HEK293 (cell line): ENCODE results near the gene AGMO.

Source experiments
- CTCF ChIA-PET: fragments of 350-600 bp; formaldehyde crosslinking; extraction: SDS; loops from one replicate; lab custom pipeline; 2021; ENCODE audit warnings: antibody characterized with exemption; lab: Yijun Ruan, JAX
- POLR2A ChIA-PET: fragments of 300-600 bp; formaldehyde crosslinking; extraction: SDS; loops from one replicate; lab custom pipeline; 2020; ENCODE audit warnings: antibody characterized with exemption, inconsistent platforms; lab: Yijun Ruan, JAX
- H3K27ac ChIP-seq: fragments of 200-500 bp; sonication (Bioruptor generic); 2 replicates; pipeline ENCODE4 v1.5.1; 2014; ENCODE audit warnings: low read depth, low read length, control low read depth, inconsistent platforms; ENCODE audit errors: extremely low read depth
- H3K36me3 ChIP-seq, 2 experiments: fragments of 200-500 bp in 1 of 2; sonication (Bioruptor generic) in 1 of 2; 1 replicate in 1 of 2; 2 replicates in 1 of 2; pipeline ENCODE4 v1.5.1; 2014 to 2017; ENCODE audit warnings: inconsistent platforms in 2 of 2, low read length in 2 of 2; ENCODE audit not compliant: control insufficient read depth in 2 of 2, insufficient read depth in 1 of 2
- H3K4me1 ChIP-seq: fragments of 200-500 bp; sonication (Bioruptor generic); 2 replicates; pipeline ENCODE4 v1.5.1; 2014; ENCODE audit warnings: mild to moderate bottlenecking, low read length, inconsistent platforms; ENCODE audit not compliant: control insufficient read depth, insufficient read depth
- H3K4me3 ChIP-seq: 2 replicates; pipeline ENCODE4 v1.5.1; 2011; ENCODE audit warnings: low read depth, mild to moderate bottlenecking, control low read depth, low read length, moderate library complexity
- H3K9me3 ChIP-seq: fragments of 200-500 bp; sonication (Bioruptor generic); 2 replicates; pipeline ENCODE4 v1.5.1; 2014; ENCODE audit warnings: low read depth, low read length, inconsistent platforms; ENCODE audit not compliant: control insufficient read depth, insufficient read depth
- ZBTB1 ChIP-seq: fragments of 450-650 bp; formaldehyde crosslinking; IDR thresholded peaks from 2 replicates; pipeline ENCODE4 v1.5.1; 2016; ENCODE audit warnings: missing biosample characterization, missing genetic modification characterization
- ZNF175 ChIP-seq: fragments of 450-650 bp; formaldehyde crosslinking; IDR thresholded peaks from 2 replicates; pipeline ENCODE4 v1.5.1; 2016; ENCODE audit warnings: missing biosample characterization, missing genetic modification characterization
- ZNF324 ChIP-seq: fragments of 450-650 bp; formaldehyde crosslinking; IDR thresholded peaks from 2 replicates; pipeline ENCODE4 v1.5.1; 2016; ENCODE audit warnings: missing biosample characterization, missing genetic modification characterization
- ZNF335 ChIP-seq: fragments of 450-650 bp; formaldehyde crosslinking; conservative IDR thresholded peaks from 2 replicates; pipeline ENCODE4 v1.5.1; 2016; ENCODE audit warnings: missing biosample characterization, missing genetic modification characterization
- ZNF394 ChIP-seq: fragments of 450-650 bp; formaldehyde crosslinking; IDR thresholded peaks from 2 replicates; pipeline ENCODE4 v1.5.1; 2016; ENCODE audit warnings: missing biosample characterization, missing genetic modification characterization, mild to moderate bottlenecking, moderate library complexity, borderline replicate concordance
- ZNF548 ChIP-seq: fragments of 450-650 bp; formaldehyde crosslinking; IDR thresholded peaks from 2 replicates; pipeline ENCODE4 v1.5.1; 2016; ENCODE audit warnings: missing biosample characterization, missing genetic modification characterization
- ZNF561 ChIP-seq: fragments of 450-650 bp; IDR thresholded peaks from 2 replicates; pipeline ENCODE4 v1.5.1; 2018; ENCODE audit warnings: missing biosample characterization, missing genetic modification characterization, borderline replicate concordance
- ZNF658 ChIP-seq: fragments of 450-650 bp; formaldehyde crosslinking; IDR thresholded peaks from 2 replicates; pipeline ENCODE4; 2016; ENCODE audit warnings: missing biosample characterization, missing genetic modification characterization
- TF ChIP-seq, protein P1 (sequence below): fragments of 450-650 bp; formaldehyde crosslinking; IDR thresholded peaks from 2 replicates; pipeline ENCODE4 v1.5.1; 2016; ENCODE audit warnings: missing biosample characterization, missing genetic modification characterization, borderline replicate concordance
- TF ChIP-seq, protein P2 (sequence below): fragments of 450-650 bp; formaldehyde crosslinking; IDR thresholded peaks from 2 replicates; pipeline ENCODE4 v1.5.1; 2016; ENCODE audit warnings: missing biosample characterization, missing genetic modification characterization
- TF ChIP-seq, protein P3 (sequence below): IDR thresholded peaks from 2 replicates; pipeline ENCODE4 v1.6.1; 2011; ENCODE audit warnings: mild to moderate bottlenecking, low read depth, low read length, borderline replicate concordance
- TF ChIP-seq, protein P4 (sequence below): fragments of 450-650 bp; formaldehyde crosslinking; IDR thresholded peaks from 2 replicates; pipeline ENCODE4 v1.5.1; 2016; ENCODE audit warnings: missing biosample characterization, missing genetic modification characterization
- TF ChIP-seq, protein P5 (sequence below): fragments of 450-650 bp; formaldehyde crosslinking; conservative IDR thresholded peaks from 2 replicates; pipeline ENCODE4 v1.5.1; 2016; ENCODE audit warnings: low read depth, missing biosample characterization, missing genetic modification characterization
- TF ChIP-seq, protein P6 (sequence below): fragments of 450-650 bp; formaldehyde crosslinking; IDR thresholded peaks from 2 replicates; pipeline ENCODE4 v1.5.1; 2016; ENCODE audit warnings: missing biosample characterization, missing genetic modification characterization

AGMO gene

DNA sequence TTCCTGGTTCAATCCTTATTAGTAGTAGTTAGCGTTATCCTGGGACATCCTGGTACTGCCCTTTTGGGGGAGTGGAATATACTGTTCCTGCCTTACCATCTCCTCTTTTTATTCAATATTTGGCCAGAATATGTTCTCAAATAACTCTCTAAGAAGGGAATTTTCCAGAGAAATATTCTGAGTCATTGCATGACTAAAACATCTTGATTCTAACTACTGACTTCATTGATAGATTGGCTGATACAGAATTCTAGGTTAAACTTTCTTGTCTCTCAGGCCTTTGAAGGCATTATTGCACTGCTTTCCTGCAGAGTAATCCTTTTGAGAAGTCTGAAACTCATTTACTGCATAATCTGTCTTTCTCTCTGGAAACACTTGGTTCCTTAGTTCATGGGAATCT is 383.8 kb downstream of the AGMO start:
- Histone ChIP-seq H3K4me1 (no peaks in the 10 kb centered on the region), H3K36me3 (no peaks in the 10 kb centered on the region), H3K4me3 (no peak overlapping the region), H3K9me3 (no peaks in the 10 kb centered on the region), H3K27ac (no peak overlapping the region)
- POLR2A ChIA-PET: no interaction called here
- CTCF ChIA-PET: no interaction called here
- TF ChIP-seq, protein P1, sequence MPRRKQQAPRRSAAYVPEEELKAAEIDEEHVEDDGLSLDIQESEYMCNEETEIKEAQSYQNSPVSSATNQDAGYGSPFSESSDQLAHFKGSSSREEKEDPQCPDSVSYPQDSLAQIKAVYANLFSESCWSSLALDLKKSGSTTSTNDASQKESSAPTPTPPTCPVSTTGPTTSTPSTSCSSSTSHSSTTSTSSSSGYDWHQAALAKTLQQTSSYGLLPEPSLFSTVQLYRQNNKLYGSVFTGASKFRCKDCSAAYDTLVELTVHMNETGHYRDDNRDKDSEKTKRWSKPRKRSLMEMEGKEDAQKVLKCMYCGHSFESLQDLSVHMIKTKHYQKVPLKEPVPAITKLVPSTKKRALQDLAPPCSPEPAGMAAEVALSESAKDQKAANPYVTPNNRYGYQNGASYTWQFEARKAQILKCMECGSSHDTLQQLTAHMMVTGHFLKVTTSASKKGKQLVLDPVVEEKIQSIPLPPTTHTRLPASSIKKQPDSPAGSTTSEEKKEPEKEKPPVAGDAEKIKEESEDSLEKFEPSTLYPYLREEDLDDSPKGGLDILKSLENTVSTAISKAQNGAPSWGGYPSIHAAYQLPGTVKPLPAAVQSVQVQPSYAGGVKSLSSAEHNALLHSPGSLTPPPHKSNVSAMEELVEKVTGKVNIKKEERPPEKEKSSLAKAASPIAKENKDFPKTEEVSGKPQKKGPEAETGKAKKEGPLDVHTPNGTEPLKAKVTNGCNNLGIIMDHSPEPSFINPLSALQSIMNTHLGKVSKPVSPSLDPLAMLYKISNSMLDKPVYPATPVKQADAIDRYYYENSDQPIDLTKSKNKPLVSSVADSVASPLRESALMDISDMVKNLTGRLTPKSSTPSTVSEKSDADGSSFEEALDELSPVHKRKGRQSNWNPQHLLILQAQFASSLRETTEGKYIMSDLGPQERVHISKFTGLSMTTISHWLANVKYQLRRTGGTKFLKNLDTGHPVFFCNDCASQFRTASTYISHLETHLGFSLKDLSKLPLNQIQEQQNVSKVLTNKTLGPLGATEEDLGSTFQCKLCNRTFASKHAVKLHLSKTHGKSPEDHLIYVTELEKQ (tag by site-specific recombination): no peak
- TF ChIP-seq, protein P2, sequence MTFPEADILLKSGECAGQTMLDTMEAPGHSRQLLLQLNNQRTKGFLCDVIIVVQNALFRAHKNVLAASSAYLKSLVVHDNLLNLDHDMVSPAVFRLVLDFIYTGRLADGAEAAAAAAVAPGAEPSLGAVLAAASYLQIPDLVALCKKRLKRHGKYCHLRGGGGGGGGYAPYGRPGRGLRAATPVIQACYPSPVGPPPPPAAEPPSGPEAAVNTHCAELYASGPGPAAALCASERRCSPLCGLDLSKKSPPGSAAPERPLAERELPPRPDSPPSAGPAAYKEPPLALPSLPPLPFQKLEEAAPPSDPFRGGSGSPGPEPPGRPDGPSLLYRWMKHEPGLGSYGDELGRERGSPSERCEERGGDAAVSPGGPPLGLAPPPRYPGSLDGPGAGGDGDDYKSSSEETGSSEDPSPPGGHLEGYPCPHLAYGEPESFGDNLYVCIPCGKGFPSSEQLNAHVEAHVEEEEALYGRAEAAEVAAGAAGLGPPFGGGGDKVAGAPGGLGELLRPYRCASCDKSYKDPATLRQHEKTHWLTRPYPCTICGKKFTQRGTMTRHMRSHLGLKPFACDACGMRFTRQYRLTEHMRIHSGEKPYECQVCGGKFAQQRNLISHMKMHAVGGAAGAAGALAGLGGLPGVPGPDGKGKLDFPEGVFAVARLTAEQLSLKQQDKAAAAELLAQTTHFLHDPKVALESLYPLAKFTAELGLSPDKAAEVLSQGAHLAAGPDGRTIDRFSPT (tag by site-specific recombination): no peak
- TF ChIP-seq, protein P3, sequence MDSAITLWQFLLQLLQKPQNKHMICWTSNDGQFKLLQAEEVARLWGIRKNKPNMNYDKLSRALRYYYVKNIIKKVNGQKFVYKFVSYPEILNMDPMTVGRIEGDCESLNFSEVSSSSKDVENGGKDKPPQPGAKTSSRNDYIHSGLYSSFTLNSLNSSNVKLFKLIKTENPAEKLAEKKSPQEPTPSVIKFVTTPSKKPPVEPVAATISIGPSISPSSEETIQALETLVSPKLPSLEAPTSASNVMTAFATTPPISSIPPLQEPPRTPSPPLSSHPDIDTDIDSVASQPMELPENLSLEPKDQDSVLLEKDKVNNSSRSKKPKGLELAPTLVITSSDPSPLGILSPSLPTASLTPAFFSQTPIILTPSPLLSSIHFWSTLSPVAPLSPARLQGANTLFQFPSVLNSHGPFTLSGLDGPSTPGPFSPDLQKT: no peak
- TF ChIP-seq, protein P4, sequence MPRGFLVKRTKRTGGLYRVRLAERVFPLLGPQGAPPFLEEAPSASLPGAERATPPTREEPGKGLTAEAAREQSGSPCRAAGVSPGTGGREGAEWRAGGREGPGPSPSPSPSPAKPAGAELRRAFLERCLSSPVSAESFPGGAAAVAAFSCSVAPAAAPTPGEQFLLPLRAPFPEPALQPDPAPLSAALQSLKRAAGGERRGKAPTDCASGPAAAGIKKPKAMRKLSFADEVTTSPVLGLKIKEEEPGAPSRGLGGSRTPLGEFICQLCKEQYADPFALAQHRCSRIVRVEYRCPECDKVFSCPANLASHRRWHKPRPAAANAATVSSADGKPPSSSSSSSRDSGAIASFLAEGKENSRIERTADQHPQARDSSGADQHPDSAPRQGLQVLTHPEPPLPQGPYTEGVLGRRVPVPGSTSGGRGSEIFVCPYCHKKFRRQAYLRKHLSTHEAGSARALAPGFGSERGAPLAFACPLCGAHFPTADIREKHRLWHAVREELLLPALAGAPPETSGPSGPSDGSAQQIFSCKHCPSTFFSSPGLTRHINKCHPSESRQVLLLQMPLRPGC (tag by site-specific recombination): no peak
- TF ChIP-seq, all 188 proteins: peak for 0

DNA sequence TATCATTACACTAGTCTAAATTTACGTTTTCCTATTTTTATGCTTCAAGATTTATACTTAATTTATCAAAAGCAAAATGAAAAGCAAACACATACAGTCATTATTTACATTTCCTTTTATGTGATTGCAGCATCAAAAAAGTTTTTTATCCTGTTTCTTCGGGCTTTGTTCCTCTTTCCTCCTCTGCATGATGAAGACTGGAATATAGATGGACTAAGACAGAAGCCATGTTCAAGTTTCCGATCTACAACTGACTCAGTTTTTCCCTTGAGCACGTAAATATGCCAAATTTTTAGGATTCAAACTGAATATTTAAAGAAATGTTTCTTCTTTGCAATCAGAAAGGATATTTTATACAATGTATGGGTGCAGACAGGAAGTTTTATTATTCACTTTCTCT is 385.7 kb downstream of the AGMO start:
- TF ChIP-seq ZNF394 (tag by site-specific recombination) (no peak), ZNF324 (tag by site-specific recombination) (no peak), ZNF175 (tag by site-specific recombination) (no peak)
- H3K27ac ChIP-seq: no peak overlapping the region
- H3K4me3 ChIP-seq: no peak overlapping the region
- H3K4me1 ChIP-seq: no peaks in the 10 kb centered on the region
- no peaks in the 10 kb centered on the region for H3K9me3 ChIP-seq
- ChIA-PET CTCF (no interaction called here), POLR2A (no interaction called here)
- H3K36me3 ChIP-seq: no peaks in the 10 kb centered on the region

DNA sequence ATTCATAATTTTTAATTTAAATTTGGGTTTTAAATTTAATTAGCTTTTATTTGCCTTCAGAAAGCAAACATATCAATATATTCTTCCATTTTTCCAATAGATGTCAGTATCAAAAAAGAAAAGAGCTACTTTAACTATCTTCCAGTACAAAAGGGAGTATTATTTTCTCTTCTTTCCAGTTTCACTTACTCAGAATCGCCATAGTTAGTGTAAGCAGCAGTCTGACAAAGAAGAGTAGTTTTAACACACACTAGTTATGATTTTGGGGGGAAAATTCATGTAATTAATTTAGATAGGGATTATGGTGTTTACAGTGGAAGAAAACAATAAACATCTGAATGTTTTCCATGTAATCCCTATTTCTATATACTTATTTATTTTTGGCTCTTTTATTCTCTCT is 386.7 kb downstream of the AGMO start:
- H3K4me1 ChIP-seq: no peaks in the 10 kb centered on the region
- ChIA-PET CTCF (no interaction called here), POLR2A (no interaction called here)
- no peaks in the 10 kb centered on the region for H3K36me3 ChIP-seq
- H3K4me3 ChIP-seq: no peak overlapping the region
- no peaks in the 10 kb centered on the region for H3K9me3 ChIP-seq
- H3K27ac ChIP-seq: no peak overlapping the region
- TF ChIP-seq ZBTB1 (tag by site-specific recombination) (no peak), ZNF561 (tag by site-specific recombination) (no peak), ZNF548 (tag by site-specific recombination) (no peak), ZNF335 (tag by site-specific recombination) (no peak), ZNF658 (tag by site-specific recombination) (no peak)
- TF ChIP-seq, protein P5, sequence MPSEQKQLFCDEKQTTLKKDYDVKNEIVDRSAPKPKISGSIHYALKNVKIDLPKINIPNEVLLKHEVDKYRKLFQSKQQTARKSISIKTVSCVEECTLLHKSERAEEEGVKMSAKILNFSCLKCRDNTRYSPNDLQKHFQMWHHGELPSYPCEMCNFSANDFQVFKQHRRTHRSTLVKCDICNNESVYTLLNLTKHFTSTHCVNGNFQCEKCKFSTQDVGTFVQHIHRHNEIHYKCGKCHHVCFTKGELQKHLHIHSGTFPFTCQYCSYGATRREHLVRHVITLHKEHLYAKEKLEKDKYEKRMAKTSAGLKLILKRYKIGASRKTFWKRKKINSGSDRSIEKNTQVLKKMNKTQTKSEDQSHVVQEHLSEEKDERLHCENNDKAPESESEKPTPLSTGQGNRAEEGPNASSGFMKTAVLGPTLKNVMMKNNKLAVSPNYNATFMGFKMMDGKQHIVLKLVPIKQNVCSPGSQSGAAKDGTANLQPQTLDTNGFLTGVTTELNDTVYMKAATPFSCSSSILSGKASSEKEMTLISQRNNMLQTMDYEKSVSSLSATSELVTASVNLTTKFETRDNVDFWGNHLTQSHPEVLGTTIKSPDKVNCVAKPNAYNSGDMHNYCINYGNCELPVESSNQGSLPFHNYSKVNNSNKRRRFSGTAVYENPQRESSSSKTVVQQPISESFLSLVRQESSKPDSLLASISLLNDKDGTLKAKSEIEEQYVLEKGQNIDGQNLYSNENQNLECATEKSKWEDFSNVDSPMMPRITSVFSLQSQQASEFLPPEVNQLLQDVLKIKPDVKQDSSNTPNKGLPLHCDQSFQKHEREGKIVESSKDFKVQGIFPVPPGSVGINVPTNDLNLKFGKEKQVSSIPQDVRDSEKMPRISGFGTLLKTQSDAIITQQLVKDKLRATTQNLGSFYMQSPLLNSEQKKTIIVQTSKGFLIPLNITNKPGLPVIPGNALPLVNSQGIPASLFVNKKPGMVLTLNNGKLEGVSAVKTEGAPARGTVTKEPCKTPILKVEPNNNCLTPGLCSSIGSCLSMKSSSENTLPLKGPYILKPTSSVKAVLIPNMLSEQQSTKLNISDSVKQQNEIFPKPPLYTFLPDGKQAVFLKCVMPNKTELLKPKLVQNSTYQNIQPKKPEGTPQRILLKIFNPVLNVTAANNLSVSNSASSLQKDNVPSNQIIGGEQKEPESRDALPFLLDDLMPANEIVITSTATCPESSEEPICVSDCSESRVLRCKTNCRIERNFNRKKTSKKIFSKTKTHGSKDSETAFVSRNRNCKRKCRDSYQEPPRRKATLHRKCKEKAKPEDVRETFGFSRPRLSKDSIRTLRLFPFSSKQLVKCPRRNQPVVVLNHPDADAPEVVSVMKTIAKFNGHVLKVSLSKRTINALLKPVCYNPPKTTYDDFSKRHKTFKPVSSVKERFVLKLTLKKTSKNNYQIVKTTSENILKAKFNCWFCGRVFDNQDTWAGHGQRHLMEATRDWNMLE (tag by site-specific recombination): no peak
- TF ChIP-seq, protein P6, sequence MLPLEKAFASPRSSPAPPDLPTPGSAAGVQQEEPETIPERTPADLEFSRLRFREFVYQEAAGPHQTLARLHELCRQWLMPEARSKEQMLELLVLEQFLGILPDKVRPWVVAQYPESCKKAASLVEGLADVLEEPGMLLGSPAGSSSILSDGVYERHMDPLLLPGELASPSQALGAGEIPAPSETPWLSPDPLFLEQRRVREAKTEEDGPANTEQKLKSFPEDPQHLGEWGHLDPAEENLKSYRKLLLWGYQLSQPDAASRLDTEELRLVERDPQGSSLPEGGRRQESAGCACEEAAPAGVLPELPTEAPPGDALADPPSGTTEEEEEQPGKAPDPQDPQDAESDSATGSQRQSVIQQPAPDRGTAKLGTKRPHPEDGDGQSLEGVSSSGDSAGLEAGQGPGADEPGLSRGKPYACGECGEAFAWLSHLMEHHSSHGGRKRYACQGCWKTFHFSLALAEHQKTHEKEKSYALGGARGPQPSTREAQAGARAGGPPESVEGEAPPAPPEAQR (tag by site-specific recombination): no peak
